EL (cell line): ENCODE measurements around the gene SENP1.
A peak's percentile ranks its signal among the peaks of the same experiment; 100 is the strongest.

Experiments used
- DNase-seq: peaks from one replicate; pipeline ENCODE4 v3.0.0-alpha.2; 2016

The SENP1 gene

DNA sequence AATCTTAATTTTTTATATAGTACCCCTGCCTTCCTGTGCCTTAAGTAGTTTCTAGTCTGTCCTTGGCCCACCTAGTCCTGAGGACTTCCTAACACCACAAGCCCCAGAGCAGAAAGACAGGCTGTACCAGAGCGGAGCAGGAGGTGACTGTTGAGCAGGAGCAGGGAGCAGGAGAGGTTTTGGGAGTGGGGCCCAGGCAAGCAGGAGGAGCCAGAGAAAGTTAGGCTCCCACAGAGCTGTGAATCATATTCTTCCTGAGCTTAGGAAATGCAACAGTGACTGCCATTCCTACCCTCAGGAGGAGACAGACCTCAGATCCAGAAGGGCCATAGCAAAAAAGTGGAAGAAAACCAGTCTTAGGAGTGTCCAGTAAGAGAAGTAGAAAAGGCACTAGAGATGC is 73.3 kb downstream of the SENP1 start:
- DNase-seq: no peak

DNA sequence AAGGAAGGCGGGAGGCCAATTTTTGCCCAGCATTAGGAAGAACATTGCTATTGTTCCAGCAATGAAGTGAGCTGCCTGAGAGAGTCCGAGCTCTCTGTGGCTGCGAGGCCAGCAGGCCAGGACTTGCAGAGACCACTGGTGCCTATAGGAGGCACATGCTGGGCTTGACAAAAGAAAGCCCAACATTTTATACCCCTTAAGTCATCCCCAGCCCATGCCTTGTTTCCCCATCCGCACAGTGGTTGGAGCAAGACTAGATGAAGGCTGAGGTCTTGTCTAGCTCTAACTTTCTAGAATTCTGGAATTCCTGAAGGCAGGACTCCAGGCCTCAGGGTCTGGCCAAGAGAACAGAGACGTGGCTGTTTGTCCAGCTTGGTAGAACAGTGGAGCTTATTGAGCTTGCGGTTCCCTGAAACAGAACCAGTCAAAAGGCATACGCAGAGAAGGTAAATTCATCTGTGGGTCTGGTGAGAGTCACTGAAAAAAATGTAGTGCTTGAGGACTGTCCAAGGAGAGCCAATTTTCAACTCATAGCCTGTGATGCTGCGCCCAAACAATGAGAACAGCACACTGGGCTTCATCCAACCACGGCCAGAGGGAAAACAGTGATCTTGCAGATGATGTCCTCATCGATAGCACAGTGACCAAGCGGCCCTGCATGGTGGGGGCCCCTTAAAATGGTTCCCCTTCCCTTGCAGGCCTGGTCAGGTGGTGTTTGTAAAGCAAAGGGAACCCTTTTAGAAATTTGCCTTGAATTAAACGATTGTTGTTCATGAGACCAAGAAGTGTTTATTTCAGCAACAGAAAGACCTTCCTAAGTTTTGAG is 74.5 kb downstream of the SENP1 start:
- no peak for DNase-seq

DNA sequence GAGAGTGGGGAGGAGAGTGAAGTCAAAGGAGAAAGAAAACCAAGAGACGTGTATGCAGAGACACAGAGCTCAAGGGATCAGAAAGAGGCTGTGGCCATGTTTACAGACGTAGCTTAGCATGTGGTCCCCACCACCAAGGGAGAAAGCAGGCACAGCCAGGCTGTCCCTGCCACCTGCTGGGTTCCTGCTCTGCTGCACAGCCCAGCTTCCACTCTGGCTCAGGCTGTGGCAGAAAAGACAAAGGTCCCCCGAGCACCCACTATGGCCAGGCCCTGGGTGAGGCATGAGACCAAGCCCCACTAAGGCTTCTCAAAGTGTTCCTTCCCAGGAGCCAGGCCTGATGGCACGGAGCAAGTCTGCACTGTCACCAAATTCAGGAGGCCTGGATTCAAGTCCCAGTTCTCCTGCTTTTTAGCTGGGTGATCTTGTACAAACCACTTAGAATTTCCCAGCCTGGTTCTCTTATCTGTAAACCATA is 75.7 kb downstream of the SENP1 start:
- no peak for DNase-seq

DNA sequence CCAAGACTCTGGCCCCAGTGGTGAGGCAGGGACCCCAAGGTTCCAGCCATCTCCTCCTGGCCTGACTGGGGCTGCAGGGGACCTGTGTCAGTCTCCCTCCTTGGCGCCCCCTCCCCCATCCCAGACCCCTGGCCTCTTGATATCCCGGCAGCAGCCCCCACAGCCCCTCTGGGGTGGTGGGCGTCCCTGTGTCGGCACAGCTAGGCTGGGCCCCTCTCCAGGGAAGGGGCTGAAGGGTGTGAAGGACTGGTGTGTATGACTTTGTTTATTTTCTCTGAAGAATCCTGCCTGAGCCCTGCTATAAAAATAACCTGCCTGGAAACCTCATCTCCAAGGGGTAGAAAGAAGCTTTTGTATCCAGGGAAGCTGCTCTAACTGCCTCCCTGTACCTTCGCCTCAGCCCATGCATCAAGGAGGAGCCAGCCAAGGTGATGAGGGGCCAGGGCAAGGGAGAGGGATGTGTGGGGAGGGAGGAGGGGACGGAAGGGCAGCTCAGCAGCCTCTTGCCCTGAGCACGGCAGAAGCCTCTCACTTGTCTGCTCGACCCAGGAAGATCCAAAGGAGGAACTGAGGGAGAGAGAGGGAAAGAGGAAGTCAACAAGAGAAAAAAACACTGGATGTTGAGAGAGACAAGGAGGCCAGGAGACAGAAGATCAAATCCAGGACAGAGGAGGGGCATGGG is 76.2 kb downstream of the SENP1 start:
- DNase-seq: no peak

GRCh38 chr12:48028541-48029431 is 77.1 kb downstream of the SENP1 start:
- DNase-seq: no peak

DNA sequence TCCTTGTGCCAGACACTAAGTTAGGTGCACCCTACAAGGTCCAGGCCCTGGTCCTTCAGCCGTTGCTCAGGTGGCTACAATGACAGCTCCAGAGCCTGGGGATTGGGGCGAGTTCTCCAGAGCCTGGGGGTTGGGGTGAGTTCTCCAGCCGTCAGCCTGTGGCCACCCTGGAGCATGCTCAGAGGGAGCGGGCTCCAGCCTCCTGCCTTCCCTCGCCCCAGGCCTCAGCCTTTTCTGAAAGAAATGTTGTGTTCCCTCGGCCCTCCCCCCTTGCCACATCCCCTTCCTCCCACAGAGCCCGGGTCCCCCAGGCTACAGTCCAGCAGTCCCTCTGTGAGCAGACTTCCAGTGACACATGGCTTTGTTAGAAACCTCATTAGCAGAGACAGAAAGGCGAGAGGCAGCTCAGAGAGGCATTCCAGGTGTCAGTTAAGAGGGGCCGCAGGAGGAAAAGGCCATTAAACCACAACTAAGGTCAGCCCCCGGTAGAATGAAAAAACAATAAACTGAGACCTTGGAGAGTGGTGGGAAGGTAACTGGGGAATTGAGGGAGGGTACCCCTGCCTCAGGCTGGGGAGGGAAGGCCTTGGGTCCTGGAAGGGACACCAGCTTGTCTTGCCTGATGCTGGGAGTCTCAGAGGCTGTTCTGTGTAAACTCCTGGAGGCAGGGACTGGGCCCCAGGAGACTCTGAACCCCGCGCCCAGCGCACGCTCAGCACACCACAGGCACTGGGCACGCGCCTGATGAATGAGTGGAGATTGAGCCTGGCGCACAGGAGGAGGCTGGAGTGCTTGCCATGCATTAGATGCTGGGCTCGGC is 78.5 kb downstream of the SENP1 start:
- no peak for DNase-seq

DNA sequence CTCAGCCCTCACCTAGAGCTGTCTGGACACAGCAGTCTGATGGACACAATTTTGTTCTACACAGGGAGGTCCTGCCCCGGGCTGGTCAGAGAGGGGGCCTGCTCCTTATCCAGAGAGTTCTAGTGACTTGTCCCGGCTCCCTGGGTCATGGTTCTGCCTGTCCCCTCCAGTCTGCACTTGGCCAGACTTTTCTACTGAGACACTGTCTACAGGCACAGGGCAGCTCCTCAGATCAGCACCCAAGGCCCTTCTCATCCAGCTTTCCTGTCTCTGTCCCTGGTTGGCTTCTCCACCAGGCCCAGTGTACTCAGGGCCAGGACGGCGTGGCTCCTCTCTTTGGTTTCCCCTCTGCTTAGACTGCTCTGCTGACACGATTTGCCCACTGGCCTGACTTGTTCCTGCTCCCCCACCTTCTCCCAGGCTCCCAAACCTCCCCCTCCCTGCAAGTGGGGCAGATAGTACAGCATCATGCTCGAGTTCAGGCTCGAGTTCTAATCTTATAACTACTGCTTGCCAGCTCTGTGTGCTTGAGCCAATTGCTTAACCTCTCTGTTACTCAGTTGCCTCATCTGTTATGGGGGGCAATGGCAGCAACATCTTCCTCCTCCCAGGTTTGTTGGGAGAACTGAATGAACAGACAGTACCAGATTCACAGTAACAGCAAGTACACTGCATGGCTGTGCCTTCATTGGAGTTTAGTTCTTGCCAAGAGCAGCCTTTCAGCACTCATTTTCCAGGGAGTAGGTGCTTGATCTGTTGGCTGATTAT is 79.6 kb downstream of the SENP1 start:
- DNase-seq: no peak

GRCh38 chr12:48025281-48025680 is 80.6 kb downstream of the SENP1 start:
- DNase-seq: no peak

DNA sequence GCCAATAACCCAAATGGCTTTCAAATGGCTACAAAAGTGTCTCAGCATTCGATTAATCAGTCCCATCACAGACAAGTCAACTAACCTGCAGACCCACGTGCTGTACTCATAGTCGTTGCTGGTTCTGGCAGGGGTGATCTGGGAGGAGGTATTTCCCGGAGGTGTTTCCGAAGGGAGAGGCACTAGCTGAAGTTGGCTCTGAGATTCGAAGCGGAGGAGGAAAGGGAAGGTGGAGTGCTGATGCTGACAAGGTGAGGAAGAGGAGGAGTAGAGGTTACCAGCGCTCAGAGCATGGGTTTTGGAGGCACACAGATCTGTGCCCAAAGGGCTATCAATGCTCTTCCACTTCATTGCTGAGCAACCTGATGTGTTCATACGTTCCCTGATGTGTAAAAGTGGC is 81.1 kb downstream of the SENP1 start:
- DNase-seq: no peak

DNA sequence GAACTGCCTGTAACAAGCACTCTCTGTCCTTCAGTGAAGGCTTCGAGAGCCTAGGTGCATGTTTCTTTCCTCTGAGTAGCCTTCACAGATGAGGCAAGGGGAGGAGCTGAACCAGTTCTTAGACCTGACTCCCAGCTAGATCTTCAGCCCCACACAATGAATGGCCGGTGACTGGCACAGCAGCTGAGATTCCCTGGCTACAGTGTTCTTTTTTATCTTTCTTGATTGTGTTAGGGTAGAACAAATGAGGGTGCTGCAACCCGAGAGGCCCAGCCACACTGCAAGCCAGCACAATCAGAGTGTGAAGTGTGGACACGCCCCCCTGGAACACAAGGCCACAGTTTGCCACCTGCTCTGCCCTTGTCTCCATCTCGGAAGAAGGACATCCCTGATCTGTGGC is 82.5 kb downstream of the SENP1 start:
- no peak for DNase-seq

GRCh38 chr12:48022676-48023385 is 83.0 kb downstream of the SENP1 start:
- DNase-seq: no peak

DNA sequence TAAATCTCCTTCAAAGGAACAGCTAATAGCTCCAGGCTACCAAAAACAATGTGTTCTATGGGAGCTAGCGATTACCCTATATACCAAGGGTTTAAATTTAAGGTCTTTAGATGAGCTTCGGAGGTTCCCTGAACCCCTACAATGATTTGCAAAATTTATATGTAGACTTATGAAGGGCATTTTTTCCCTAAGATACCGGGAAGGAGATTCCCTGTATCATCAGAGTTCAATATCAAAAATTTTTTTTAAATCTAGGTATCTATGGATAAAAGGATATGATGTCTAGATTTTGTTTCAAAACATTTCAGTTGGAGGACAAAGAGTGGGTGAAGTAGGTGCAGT is 83.7 kb downstream of the SENP1 start:
- no peak for DNase-seq

DNA sequence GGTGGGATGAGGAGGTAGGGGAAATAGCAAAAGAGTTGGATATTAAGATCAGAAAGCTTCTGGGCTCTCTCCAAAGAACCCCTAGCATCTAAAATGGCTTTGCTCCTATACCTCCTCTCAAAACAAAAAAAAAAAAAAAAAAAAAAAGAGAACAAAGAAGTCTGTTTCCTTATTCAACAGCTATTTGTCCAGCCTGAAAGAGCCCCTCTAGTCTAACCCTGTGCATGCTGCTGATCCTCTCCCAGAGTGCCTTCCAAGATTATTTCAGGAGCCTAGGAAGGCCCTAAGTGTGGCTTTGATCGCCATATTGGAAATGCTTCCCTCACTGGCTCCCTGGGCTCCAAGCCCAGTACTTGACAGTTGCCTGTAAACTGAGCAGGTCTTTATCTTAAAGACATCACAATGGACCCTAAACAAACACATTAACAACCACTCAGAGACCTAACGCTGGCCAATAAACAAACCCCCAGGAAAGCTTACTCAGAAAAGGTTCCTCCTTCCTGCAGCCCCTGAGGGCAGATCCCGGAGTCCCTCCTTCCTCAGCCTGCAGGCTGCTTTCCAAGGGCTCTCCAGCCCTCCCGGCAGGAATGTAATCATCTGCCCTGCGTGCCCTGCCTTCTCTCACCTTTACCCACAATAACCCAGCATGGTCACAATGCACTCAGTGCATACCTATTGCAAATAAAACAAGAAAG is 84.2 kb downstream of the SENP1 start:
- peak; percentile 44 for DNase-seq

DNA sequence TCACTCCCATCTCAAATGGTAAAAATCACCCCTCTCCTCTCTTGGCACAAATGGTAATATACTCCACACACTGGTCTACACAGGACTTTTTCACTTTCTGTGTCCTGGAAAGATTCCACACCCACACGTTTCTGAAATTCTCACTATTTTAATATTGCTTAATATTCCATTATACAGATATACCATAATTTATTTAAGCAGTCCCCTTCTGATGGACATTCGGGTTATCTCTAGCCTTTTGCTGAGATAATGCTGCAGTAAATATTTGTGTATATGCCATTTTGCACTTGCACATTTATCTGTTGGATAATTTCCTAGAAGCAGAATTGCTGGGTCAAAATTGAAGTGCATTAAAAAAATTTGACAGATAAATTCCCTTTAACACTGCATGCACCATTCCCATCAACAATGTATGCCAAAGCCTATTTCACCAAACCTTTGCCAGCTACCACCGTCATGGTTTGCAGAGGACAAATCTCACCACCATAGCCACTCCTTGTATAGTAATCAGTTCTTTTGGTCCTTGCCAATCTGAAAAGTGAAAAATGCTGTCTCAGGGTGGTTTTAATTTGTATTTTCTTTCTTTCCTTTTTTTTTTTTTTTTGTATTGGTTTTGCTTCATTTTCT is 86.1 kb downstream of the SENP1 start:
- DNase-seq: no peak

- no peak for DNase-seq
These were observed 87.3 kb downstream of the SENP1 start for GRCh38 chr12:48018618-48018995.

DNA sequence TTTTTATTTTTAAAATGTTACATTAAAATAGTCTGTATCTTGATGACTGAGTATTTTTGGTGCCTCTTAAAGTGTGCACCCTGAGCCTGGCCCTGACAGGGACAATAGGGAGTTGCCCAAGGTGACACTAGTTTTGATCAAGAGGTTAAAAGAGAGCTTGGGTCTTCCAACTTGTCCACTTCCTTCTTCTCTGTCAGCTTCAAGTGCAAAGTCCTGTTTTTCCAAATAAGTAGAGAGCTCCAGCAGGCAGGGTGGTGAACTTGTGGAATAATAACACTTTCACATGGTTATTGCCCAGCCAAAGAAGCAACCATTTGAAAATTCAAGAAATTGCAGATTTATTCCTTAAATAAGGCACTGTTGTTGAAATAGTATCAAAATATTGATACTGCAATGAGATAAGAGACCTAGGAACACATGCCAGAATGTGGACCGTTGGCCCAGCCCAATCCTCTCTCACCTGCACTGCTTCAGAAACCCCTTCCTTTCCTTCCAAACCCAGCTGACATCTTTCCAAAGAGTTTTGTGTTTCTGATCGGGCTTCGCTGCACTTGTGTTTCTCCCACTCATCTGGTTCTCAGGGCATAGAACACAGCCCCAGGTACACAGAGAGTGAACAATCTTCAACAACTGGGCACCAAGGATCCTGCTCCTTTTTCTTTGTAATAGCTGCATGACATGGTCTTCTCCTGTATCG is 87.8 kb downstream of the SENP1 start:
- no peak for DNase-seq

GRCh38 chr12:48017496-48017895 is 88.4 kb downstream of the SENP1 start:
- DNase-seq: no peak

GRCh38 chr12:48016373-48017020 is 89.4 kb downstream of the SENP1 start:
- no peak for DNase-seq

DNA sequence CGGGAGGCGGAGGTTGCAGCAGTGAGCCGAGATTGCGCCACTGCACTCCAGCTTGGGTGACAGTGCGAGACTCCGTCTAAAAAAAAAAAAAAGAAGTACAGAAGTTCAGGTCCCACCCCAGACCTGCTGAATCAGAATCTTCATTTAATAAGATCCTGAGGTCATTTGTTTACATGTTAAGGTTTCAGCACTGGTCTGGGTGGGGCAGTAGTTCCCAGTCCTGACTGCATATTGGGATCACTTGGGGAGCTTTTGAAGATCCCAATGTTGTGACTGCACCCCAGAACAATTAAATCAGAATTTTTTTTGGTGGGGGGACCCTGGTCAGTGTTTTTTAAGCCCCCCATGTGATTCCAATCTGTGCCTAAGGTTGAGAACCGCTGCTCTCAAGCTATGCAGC is 89.9 kb downstream of the SENP1 start:
- DNase-seq: no peak
